HepG2 (cell line): ENCODE measurements around the gene SIRT5. TPM values are rescaled to one million over a fixed set of nuclear protein-coding genes. Genes with fewer than 3 reads are reported as not detected.

Experiments
- ATAC-seq: fragments of 200-7000 bp; cut with Tn5 transposase; 3 replicates; pipeline ENCODE4 v1.9.1; 2020; ENCODE audit warnings: mild to moderate bottlenecking, moderate library complexity
- BruUV-seq: library from RNA; stranded (reverse); fragments of 400-500 nt; replicated peaks from 2 replicates; lab custom pipeline; 2021; lab: Mats Ljungman, UMichigan
- CTCF ChIA-PET: fragments of 300-600 bp; formaldehyde crosslinking; extraction: SDS; loops from one replicate; lab custom pipeline; 2021; ENCODE audit warnings: low total read pairs, inconsistent platforms, low intra/inter-chr PET ratio; lab: Yijun Ruan, JAX
- POLR2A ChIA-PET: fragments of 350-600 bp; sonication (Branson Sonifier 250); formaldehyde crosslinking; loops from one replicate; lab custom pipeline; 2020; ENCODE audit warnings: antibody characterized with exemption, inconsistent platforms; lab: Yijun Ruan, JAX
- DNase-seq: peaks from one replicate; pipeline ENCODE4 v3.0.0-alpha.2; 2015; ENCODE audit warnings: low spot score
- FAIRE-seq: peaks from 3 replicates; lab custom pipeline; 2011; peaks lifted over from hg19 to GRCh38; lab: Jason Lieb, UNC
- H2AFZ ChIP-seq: one replicate; pipeline ENCODE4 v1.6.1; 2011; ENCODE audit warnings: low read length, inconsistent platforms
- H3K27ac ChIP-seq: fragments of 300-600 bp; 3 replicates; pipeline ENCODE4 v1.8.0; 2011; ENCODE audit warnings: mixed run types, mild to moderate bottlenecking, mixed read lengths, low read length, inconsistent platforms; ENCODE audit not compliant: insufficient read depth; ENCODE audit errors: extremely low read length
- H3K27me3 ChIP-seq, 2 experiments: fragments of 200-600 bp in 1 of 2; 2 replicates in 1 of 2; 3 replicates in 1 of 2; pipeline versions ENCODE4 v1.6.0 to v1.8.0; 2011; ENCODE audit warnings: low read length in 2 of 2, mild to moderate bottlenecking in 2 of 2, moderate library complexity in 2 of 2, inconsistent platforms in 1 of 2; ENCODE audit not compliant: insufficient read depth in 2 of 2, control insufficient read depth in 1 of 2
- H3K36me3 ChIP-seq, 2 experiments: fragments of 200-600 bp in 1 of 2; replicated peaks in 1 of 2; 2 replicates in 1 of 2; 3 replicates in 1 of 2; pipeline versions ENCODE4 v1.5.1 to v1.8.0; 2011; ENCODE audit warnings: low read length in 2 of 2, inconsistent platforms in 1 of 2; ENCODE audit not compliant: insufficient read depth in 2 of 2, control insufficient read depth in 1 of 2
- H3K4me1 ChIP-seq: 2 replicates; pipeline ENCODE4 v1.5.1; 2012; ENCODE audit warnings: low read length, inconsistent platforms; ENCODE audit not compliant: insufficient read depth
- H3K4me2 ChIP-seq: 2 replicates; pipeline ENCODE4 v1.6.0; 2011; ENCODE audit warnings: low read depth, low read length, inconsistent platforms
- H3K4me3 ChIP-seq, 3 experiments: fragments of 200-600 bp in 1 of 3; sonication (generic), shearing (Covaris generic) in 1 of 3; replicated peaks in 1 of 3; 2 replicates each; pipeline ENCODE4 v1.5.1; 2011 to 2016; ENCODE audit warnings: low read length in 3 of 3, inconsistent platforms in 2 of 3, low read depth in 2 of 3, mild to moderate bottlenecking in 2 of 3, control low read depth in 1 of 3, mixed read lengths in 1 of 3; ENCODE audit not compliant: insufficient read depth in 1 of 3
- H3K79me2 ChIP-seq: one replicate; pipeline ENCODE4 v1.6.1; 2011; ENCODE audit warnings: low read length, inconsistent platforms; ENCODE audit not compliant: insufficient read depth
- H3K9ac ChIP-seq: 2 replicates; pipeline ENCODE4 v1.6.0; 2011; ENCODE audit warnings: mild to moderate bottlenecking, low read depth, low read length, inconsistent platforms; ENCODE audit not compliant: insufficient read depth
- H3K9me3 ChIP-seq: 2 replicates; pipeline ENCODE4 v1.5.1; 2012; ENCODE audit warnings: mild to moderate bottlenecking, low read length
- H4K20me1 ChIP-seq: 2 replicates; pipeline ENCODE4 v1.6.0; 2011; ENCODE audit warnings: inconsistent platforms, mild to moderate bottlenecking, low read length, moderate library complexity; ENCODE audit not compliant: insufficient read depth
- AHR ChIP-seq: IDR thresholded peaks from 2 replicates; pipeline ENCODE4 v1.6.1; 2018; ENCODE audit warnings: missing genetic modification reagents, missing compliant biosample characterization
- EHMT2 ChIP-seq: fragments of 200-600 bp; sonication (generic); IDR thresholded peaks from 2 replicates; pipeline ENCODE4 v1.7.0; 2017; ENCODE audit warnings: antibody characterized with exemption, low read depth, low read length, borderline replicate concordance
- MTF2 ChIP-seq: sonication (generic); formaldehyde crosslinking; IDR thresholded peaks from 2 replicates; pipeline ENCODE4 v1.5.0; 2020; ENCODE audit warnings: missing genetic modification reagents, borderline replicate concordance
- PATZ1 ChIP-seq: sonication (generic); formaldehyde crosslinking; IDR thresholded peaks from 2 replicates; pipeline ENCODE4 v1.4.0; 2020; ENCODE audit warnings: missing genetic modification reagents
- TP53 ChIP-seq: sonication (generic); formaldehyde crosslinking; conservative IDR thresholded peaks from 2 replicates; pipeline ENCODE4 v1.4.0; 2020; ENCODE audit warnings: missing genetic modification reagents
- USF2 ChIP-seq, 2 experiments: sonication (generic) in 1 of 2; formaldehyde crosslinking in 1 of 2; IDR thresholded peaks; 2 replicates each; pipeline versions ENCODE4 v1.5.1 to v1.6.1; 2011 to 2020; ENCODE audit warnings: borderline replicate concordance in 1 of 2, low read depth in 1 of 2, low read length in 1 of 2, mild to moderate bottlenecking in 1 of 2, missing genetic modification reagents in 1 of 2, moderate library complexity in 1 of 2
- ZNF556 ChIP-seq: sonication (generic); formaldehyde crosslinking; IDR thresholded peaks from 2 replicates; pipeline ENCODE4 v1.4.0; 2020; ENCODE audit warnings: mild to moderate bottlenecking, missing genetic modification reagents, borderline replicate concordance
- in situ Hi-C: cut with HindIII; loops from 2 replicates; pipeline ENCODE4 v1.10.0; 2017; ENCODE audit warnings: low pct_unique_long_range_greater_than_20kb; ENCODE audit not compliant: extremely low pct_ligation_motif_present
- intact Hi-C: fragments of 100-400 bp; cut with micrococcal nuclease; formaldehyde crosslinking; loops from one replicate; pipeline ENCODE4 v1.10.0; 2022; ENCODE audit not compliant: unreplicated experiment
- polyA plus RNA-seq, 8 experiments: library from polyadenylated mRNA; depleted of rRNA in 3 of 8; stranded (reverse) in 7 of 8; unstranded in 1 of 8; fragments of >200 nt; fragmentation: Illumina TruSeq in 4 of 8; extraction: Trizol in 4 of 8; gene quantifications; 2 replicates each; pipeline versions ENCODE4 v1.2.1 to v1.2.3, GENCODE V29; 2011 to 2016; ENCODE audit warnings: low read depth in 4 of 8, missing spikeins in 1 of 8, mixed read lengths in 1 of 8; ENCODE audit not compliant: insufficient read depth in 1 of 8
- total RNA-seq, 5 experiments: library from RNA; depleted of rRNA; stranded (reverse); fragments of >200 nt; fragmentation: Illumina TruSeq; extraction: Trizol; gene quantifications; 2 replicates each; pipeline ENCODE4 v1.2.3, GENCODE V29; 2016; ENCODE audit warnings: low read depth in 1 of 5

SIRT5 gene
- total and polyA plus RNA-seq, 2 of the 13 experiments (the other 11 are each of a cell fraction or from before 2014, with no cell fraction given), result 14.1 to 16.6 TPM

GRCh38 chr6:13648850-13649249, 74.4 kb downstream of the SIRT5 start:
- H3K79me2 ChIP-seq, result no peaks in the 10 kb centered on the region
- POLR2A ChIA-PET, result interaction anchor here (1.0 kb wide), 2 partner anchors 60 to 74 kb away, joined by 3 read pairs; partner anchors contain the start of gene SIRT5
- H3K36me3 ChIP-seq, result peaks cover 0 to 31% of the 10 kb centered on the region in 2 experiments; a peak in 3 of 5 replicates
- no peaks in the 10 kb centered on the region for H3K4me1 ChIP-seq
- intact Hi-C loops (no loop called here), in situ Hi-C loops (no loop called here)
- H2AFZ ChIP-seq, result no peak overlapping the region
- no peaks in the 10 kb centered on the region for H3K27me3 ChIP-seq
- H3K9me3 ChIP-seq, result no peaks in the 10 kb centered on the region
- no peak overlapping the region for H3K27ac ChIP-seq
- DNase-seq (no peak), FAIRE-seq (no peak), ATAC-seq (no peak)
- no peak overlapping the region for H3K4me2 ChIP-seq
- H3K9ac ChIP-seq, result no peak overlapping the region
- CTCF ChIA-PET, result no interaction called here
- no peaks in the 10 kb centered on the region for H4K20me1 ChIP-seq
- no peak overlapping the region for H3K4me3 ChIP-seq
- no peak for TF ChIP-seq AHR (CRISPR knock-in tag)
- TF ChIP-seq USF2 (IDR thresholded peaks at IDR 0.05; ENCODE audit: low read depth, low read length), result no peak
- no peak for TF ChIP-seq USF2 (CRISPR knock-in tag; IDR thresholded peaks at IDR 0.05; ENCODE audit: borderline replicate concordance)
- TF ChIP-seq MTF2 (CRISPR knock-in tag), result no peak
- no peak for TF ChIP-seq TP53 (CRISPR knock-in tag)
- no peak for TF ChIP-seq EHMT2
- no peak for TF ChIP-seq PATZ1 (CRISPR knock-in tag)
- no peak for TF ChIP-seq ZNF556
- TF ChIP-seq, all 625 proteins: peak for 0
- no TSS peak for BruUV-seq
